ENCODE results near the gene TREH.
"Not testable (repeated sequence)": the region's sequence is repeated elsewhere in the genome, so short reads cannot be mapped to it uniquely, and the experiment has no call there.

DNA sequence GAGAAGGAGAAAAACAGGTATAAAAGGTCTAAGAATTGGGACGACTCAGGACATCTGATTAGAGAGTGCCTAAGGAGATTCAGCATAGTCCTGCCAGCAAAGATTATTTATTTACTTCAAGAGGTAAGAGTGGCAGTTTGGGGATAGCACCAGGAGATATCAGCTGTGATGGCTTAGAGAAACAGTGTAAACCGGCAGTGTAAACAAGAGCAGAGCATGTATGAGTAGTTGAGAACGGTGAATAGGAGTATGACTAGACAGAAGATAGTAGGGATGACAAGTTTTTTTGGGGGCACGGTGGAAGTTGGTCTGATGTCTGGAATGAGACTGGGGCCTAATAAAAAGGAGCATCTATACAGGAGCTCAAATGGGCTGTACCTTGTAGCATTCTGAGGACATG, 38.3 kb upstream of the TREH start:
- TF ChIP-seq, protein P1, sequence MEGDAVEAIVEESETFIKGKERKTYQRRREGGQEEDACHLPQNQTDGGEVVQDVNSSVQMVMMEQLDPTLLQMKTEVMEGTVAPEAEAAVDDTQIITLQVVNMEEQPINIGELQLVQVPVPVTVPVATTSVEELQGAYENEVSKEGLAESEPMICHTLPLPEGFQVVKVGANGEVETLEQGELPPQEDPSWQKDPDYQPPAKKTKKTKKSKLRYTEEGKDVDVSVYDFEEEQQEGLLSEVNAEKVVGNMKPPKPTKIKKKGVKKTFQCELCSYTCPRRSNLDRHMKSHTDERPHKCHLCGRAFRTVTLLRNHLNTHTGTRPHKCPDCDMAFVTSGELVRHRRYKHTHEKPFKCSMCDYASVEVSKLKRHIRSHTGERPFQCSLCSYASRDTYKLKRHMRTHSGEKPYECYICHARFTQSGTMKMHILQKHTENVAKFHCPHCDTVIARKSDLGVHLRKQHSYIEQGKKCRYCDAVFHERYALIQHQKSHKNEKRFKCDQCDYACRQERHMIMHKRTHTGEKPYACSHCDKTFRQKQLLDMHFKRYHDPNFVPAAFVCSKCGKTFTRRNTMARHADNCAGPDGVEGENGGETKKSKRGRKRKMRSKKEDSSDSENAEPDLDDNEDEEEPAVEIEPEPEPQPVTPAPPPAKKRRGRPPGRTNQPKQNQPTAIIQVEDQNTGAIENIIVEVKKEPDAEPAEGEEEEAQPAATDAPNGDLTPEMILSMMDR (IDR thresholded peaks at IDR 0.05; ENCODE audit: insufficient read depth, low read depth, low read length) = not testable (repeated sequence)
- TF ChIP-seq EZH2 (IDR thresholded peaks at IDR 0.05; ENCODE audit: insufficient read depth, low read length) = not testable (repeated sequence)
